ENCODE results near the gene ABCA2.

DNA sequence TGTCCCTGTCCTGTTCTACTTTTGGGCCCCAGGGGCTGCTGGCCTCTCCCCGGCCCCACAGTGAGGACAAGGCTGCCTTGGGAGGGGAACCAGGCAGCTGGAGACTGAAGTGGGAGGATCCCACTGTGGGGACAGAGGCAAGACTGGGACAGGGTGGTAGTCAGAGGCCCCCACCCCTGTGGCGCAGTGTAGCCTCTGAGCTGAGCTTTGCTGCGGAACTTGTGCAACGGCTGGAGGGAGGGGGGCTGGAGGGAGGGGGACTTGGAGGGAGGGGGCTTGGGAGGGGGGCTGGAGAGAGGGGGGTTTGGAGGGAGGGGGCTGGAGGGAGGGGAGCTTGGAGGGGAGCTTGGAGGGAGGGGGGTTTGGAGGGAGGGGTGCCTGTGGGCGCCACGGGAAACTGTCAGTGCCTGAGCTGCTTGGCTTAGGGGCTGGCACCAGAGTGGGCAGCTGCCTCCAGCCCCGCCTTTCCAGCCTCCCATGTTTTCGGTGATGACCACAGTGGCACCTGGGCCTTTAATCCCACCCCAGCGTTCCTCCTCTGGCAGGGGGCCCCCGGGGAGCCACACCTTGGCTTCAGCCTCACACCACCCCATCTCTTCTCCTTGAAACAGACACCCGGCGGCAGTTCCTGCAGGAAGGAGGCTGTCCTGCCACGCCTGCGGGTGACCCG lies 6.1 kb upstream of the ABCA2 start:
- TF ChIP-seq ZBTB21 (CRISPR knock-in tag; IDR thresholded peaks at IDR 0.05; ENCODE audit: borderline replicate concordance) (no peak), SOX15 (CRISPR knock-in tag; IDR thresholded peaks at IDR 0.05) (no peak), ZNF232 (CRISPR knock-in tag; IDR thresholded peaks at IDR 0.05) (no peak), USF2 (CRISPR knock-in tag; IDR thresholded peaks at IDR 0.05) (no peak), ZNF512 (CRISPR knock-in tag; IDR thresholded peaks at IDR 0.05; ENCODE audit: borderline replicate concordance) (no peak), NFE2L1 (CRISPR knock-in tag; IDR thresholded peaks at IDR 0.05) (no peak), JUN (CRISPR knock-in tag; IDR thresholded peaks at IDR 0.05) (no peak), ELF4 (CRISPR knock-in tag; IDR thresholded peaks at IDR 0.05; ENCODE audit: low read depth) (no peak), TP53 (CRISPR knock-in tag; IDR thresholded peaks at IDR 0.05) (no peak), RORB (CRISPR knock-in tag; IDR thresholded peaks at IDR 0.05) (no peak), ZNF416 (CRISPR knock-in tag; IDR thresholded peaks at IDR 0.05) (no peak)
- TF ChIP-seq, protein P1, sequence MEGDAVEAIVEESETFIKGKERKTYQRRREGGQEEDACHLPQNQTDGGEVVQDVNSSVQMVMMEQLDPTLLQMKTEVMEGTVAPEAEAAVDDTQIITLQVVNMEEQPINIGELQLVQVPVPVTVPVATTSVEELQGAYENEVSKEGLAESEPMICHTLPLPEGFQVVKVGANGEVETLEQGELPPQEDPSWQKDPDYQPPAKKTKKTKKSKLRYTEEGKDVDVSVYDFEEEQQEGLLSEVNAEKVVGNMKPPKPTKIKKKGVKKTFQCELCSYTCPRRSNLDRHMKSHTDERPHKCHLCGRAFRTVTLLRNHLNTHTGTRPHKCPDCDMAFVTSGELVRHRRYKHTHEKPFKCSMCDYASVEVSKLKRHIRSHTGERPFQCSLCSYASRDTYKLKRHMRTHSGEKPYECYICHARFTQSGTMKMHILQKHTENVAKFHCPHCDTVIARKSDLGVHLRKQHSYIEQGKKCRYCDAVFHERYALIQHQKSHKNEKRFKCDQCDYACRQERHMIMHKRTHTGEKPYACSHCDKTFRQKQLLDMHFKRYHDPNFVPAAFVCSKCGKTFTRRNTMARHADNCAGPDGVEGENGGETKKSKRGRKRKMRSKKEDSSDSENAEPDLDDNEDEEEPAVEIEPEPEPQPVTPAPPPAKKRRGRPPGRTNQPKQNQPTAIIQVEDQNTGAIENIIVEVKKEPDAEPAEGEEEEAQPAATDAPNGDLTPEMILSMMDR (IDR thresholded peaks at IDR 0.05) = no peak
- TF ChIP-seq, protein P2, sequence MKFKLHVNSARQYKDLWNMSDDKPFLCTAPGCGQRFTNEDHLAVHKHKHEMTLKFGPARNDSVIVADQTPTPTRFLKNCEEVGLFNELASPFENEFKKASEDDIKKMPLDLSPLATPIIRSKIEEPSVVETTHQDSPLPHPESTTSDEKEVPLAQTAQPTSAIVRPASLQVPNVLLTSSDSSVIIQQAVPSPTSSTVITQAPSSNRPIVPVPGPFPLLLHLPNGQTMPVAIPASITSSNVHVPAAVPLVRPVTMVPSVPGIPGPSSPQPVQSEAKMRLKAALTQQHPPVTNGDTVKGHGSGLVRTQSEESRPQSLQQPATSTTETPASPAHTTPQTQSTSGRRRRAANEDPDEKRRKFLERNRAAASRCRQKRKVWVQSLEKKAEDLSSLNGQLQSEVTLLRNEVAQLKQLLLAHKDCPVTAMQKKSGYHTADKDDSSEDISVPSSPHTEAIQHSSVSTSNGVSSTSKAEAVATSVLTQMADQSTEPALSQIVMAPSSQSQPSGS (CRISPR knock-in tag; IDR thresholded peaks at IDR 0.05; ENCODE audit: borderline replicate concordance, low read depth) = no peak
